H9 (cell line): ENCODE results near the gene SLC16A6. TPM values are rescaled to one million over a fixed set of nuclear protein-coding genes. Genes with fewer than 3 reads are reported as not detected.
"Not testable (repeated sequence)": the region's sequence is repeated elsewhere in the genome, so short reads cannot be mapped to it uniquely, and the experiment has no call there.

Experiments used
- DNase-seq: peaks from one replicate; pipeline ENCODE4 v3.0.0-alpha.2; 2017
- H2AFZ ChIP-seq: one replicate; pipeline ENCODE4 v1.6.1; 2013; ENCODE audit warnings: mild to moderate bottlenecking, low read length, control low read depth, moderate library complexity
- H2AK5ac ChIP-seq: 2 replicates; pipeline ENCODE4 v1.6.1; 2013; ENCODE audit warnings: low read length, control low read depth, mixed read lengths; ENCODE audit not compliant: insufficient read length
- H2BK120ac ChIP-seq: one replicate; pipeline ENCODE4 v1.6.1; 2013; ENCODE audit warnings: low read depth, mild to moderate bottlenecking, low read length, control low read depth, inconsistent platforms; ENCODE audit not compliant: poor library complexity, severe bottlenecking
- H2BK12ac ChIP-seq: 2 replicates; pipeline ENCODE4 v1.6.1; 2013; ENCODE audit warnings: low read length, control low read depth, mixed read lengths, low read depth; ENCODE audit not compliant: insufficient read length
- H2BK15ac ChIP-seq: 2 replicates; pipeline ENCODE4 v1.6.1; 2013; ENCODE audit warnings: low read depth, low read length, control low read depth
- H2BK20ac ChIP-seq: one replicate; pipeline ENCODE4 v1.6.1; 2013; ENCODE audit warnings: low read depth, mild to moderate bottlenecking, low read length, control low read depth, inconsistent platforms; ENCODE audit not compliant: poor library complexity, severe bottlenecking
- H2BK5ac ChIP-seq: 2 replicates; pipeline ENCODE4 v1.6.1; 2013; ENCODE audit warnings: low read length, control low read depth, mixed read lengths; ENCODE audit not compliant: insufficient read length
- H3K14ac ChIP-seq: 2 replicates; pipeline ENCODE4 v1.6.1; 2013; ENCODE audit warnings: low read length, control low read depth; ENCODE audit not compliant: insufficient read depth
- H3K18ac ChIP-seq: 2 replicates; pipeline ENCODE4 v1.6.1; 2013; ENCODE audit warnings: low read depth, mild to moderate bottlenecking, mixed read lengths, low read length, control low read depth; ENCODE audit not compliant: insufficient read length
- H3K23ac ChIP-seq: 2 replicates; pipeline ENCODE4 v1.6.1; 2013; ENCODE audit warnings: low read length, control low read depth, mixed read lengths, low read depth; ENCODE audit not compliant: insufficient read length
- H3K23me2 ChIP-seq: 2 replicates; pipeline ENCODE4 v1.6.1; 2013; ENCODE audit warnings: low read depth, mild to moderate bottlenecking, mixed read lengths, low read length, control low read depth; ENCODE audit not compliant: insufficient read length, poor library complexity, severe bottlenecking
- H3K27ac ChIP-seq: 2 replicates; pipeline ENCODE4 v1.5.1; 2013; ENCODE audit warnings: low read length, control low read depth, mixed read lengths, low read depth; ENCODE audit not compliant: insufficient read length
- H3K27me3 ChIP-seq: 2 replicates; pipeline ENCODE4 v1.6.1; 2013; ENCODE audit warnings: low read length, control low read depth, inconsistent platforms; ENCODE audit not compliant: insufficient read depth
- H3K4ac ChIP-seq: 2 replicates; pipeline ENCODE4 v1.6.1; 2013; ENCODE audit warnings: low read depth, mild to moderate bottlenecking, control low read depth, inconsistent platforms, low read length, moderate library complexity
- H3K4me1 ChIP-seq: 2 replicates; pipeline ENCODE4 v1.6.1; 2013; ENCODE audit warnings: low read length, control low read depth, inconsistent platforms; ENCODE audit not compliant: insufficient read depth
- H3K4me2 ChIP-seq: 2 replicates; pipeline ENCODE4 v1.6.1; 2013; ENCODE audit warnings: low read length, control low read depth, mixed read lengths; ENCODE audit not compliant: insufficient read length, insufficient read depth
- H3K56ac ChIP-seq: 2 replicates; pipeline ENCODE4 v1.6.1; 2013; ENCODE audit warnings: low read depth, mild to moderate bottlenecking, mixed read lengths, low read length, control low read depth; ENCODE audit not compliant: insufficient read length
- H3K79me1 ChIP-seq: 2 replicates; pipeline ENCODE4 v1.6.1; 2013; ENCODE audit warnings: low read depth, mild to moderate bottlenecking, moderate library complexity, low read length, control low read depth, inconsistent platforms; ENCODE audit not compliant: insufficient read depth, poor library complexity, severe bottlenecking
- H3K79me2 ChIP-seq: 2 replicates; pipeline ENCODE4 v1.6.1; 2013; ENCODE audit warnings: low read length, control low read depth, inconsistent platforms; ENCODE audit not compliant: insufficient read depth
- H3K9ac ChIP-seq: 2 replicates; pipeline ENCODE4 v1.6.1; 2013; ENCODE audit warnings: low read length, control low read depth, mixed read lengths; ENCODE audit not compliant: insufficient read length; ENCODE audit errors: extremely low read depth
- H3K9me3 ChIP-seq: one replicate; pipeline ENCODE4 v1.6.1; 2013; ENCODE audit warnings: low read depth, low read length, inconsistent platforms; ENCODE audit not compliant: control insufficient read depth
- H3T11ph ChIP-seq: one replicate; pipeline ENCODE4 v1.6.1; 2013; ENCODE audit warnings: mild to moderate bottlenecking, low read length, control low read depth, inconsistent platforms
- H4K20me1 ChIP-seq: one replicate; pipeline ENCODE4 v1.6.1; 2013; ENCODE audit not compliant: control insufficient read depth, insufficient read length, insufficient read depth
- H4K5ac ChIP-seq: 2 replicates; pipeline ENCODE4 v1.6.1; 2013; ENCODE audit warnings: low read depth, mild to moderate bottlenecking, mixed read lengths, low read length, control low read depth; ENCODE audit not compliant: insufficient read length
- H4K8ac ChIP-seq: replicated peaks from 2 replicates; pipeline ENCODE4 v1.6.1; 2013; ENCODE audit warnings: low read length, control low read depth, mixed read lengths, low read depth; ENCODE audit not compliant: insufficient read length
- H4K91ac ChIP-seq: 2 replicates; pipeline ENCODE4 v1.6.1; 2013; ENCODE audit warnings: low read depth, mild to moderate bottlenecking, moderate library complexity, mixed read lengths, low read length, control low read depth; ENCODE audit not compliant: insufficient read length
- H3K27ac Mint-ChIP-seq, 3 experiments: 2 replicates in 2 of 3; 3 replicates in 1 of 3; pipeline ENCODE4 v1.8.0; 2020 to 2021; ENCODE audit warnings: mixed read lengths in 3 of 3, mild to moderate bottlenecking in 1 of 3, moderate library complexity in 1 of 3
- H3K27me3 Mint-ChIP-seq: 2 replicates; pipeline ENCODE4 v1.8.0; 2021; ENCODE audit warnings: low read depth, mild to moderate bottlenecking, moderate library complexity, mixed read lengths
- H3K36me3 Mint-ChIP-seq, 3 experiments: 2 replicates in 2 of 3; 3 replicates in 1 of 3; pipeline ENCODE4 v1.8.0; 2020 to 2021; ENCODE audit warnings: low read depth in 3 of 3, mixed read lengths in 3 of 3; ENCODE audit not compliant: insufficient read depth in 1 of 3
- H3K4me1 Mint-ChIP-seq, 2 experiments: 2 replicates each; pipeline ENCODE4 v1.8.0; 2020; ENCODE audit warnings: mixed read lengths in 2 of 2
- H3K4me3 Mint-ChIP-seq, 2 experiments: 2 replicates in 1 of 2; 3 replicates in 1 of 2; pipeline ENCODE4 v1.8.0; 2020 to 2021; ENCODE audit warnings: mild to moderate bottlenecking in 2 of 2, mixed read lengths in 2 of 2, moderate library complexity in 1 of 2
- H3K9me3 Mint-ChIP-seq, 2 experiments: 2 replicates in 1 of 2; 3 replicates in 1 of 2; pipeline ENCODE4 v1.8.0; 2020; ENCODE audit warnings: mild to moderate bottlenecking in 2 of 2, mixed read lengths in 2 of 2, moderate library complexity in 1 of 2
- WGBS: extraction: QIAGEN DNeasy Blood & Tissue Kit; methylation state at CpG from one replicate; pipeline ENCODE4 v1.1.7; 2013; ENCODE audit warnings: missing lambda C conversion rate, low lambda C conversion rate, mixed read lengths; ENCODE audit not compliant: insufficient read length; ENCODE audit errors: extremely low coverage; 5-methylcytosine and 5-hydroxymethylcytosine counted together
- total RNA-seq: library from RNA; stranded (reverse); gene quantifications from 2 replicates; pipeline ENCODE4 v1.2.1, GENCODE V29; 2021

The SLC16A6 gene
- total RNA-seq, 1 experiment from 2014 or later = 0.33 TPM

- H3K79me1 ChIP-seq, H4K91ac ChIP-seq, H3K9ac ChIP-seq, DNase-seq, H3K9me3 Mint-ChIP-seq, H3K9me3 ChIP-seq, H3K4me3 Mint-ChIP-seq, H3T11ph ChIP-seq, H3K23me2 ChIP-seq, H3K27me3 Mint-ChIP-seq, H3K27ac Mint-ChIP-seq, H2BK12ac ChIP-seq, H3K4me1 ChIP-seq, H4K20me1 ChIP-seq, H3K79me2 ChIP-seq, H2BK20ac ChIP-seq, H4K8ac ChIP-seq, H2BK120ac ChIP-seq, H3K27me3 ChIP-seq, H2AFZ ChIP-seq, H3K4me1 Mint-ChIP-seq, H2BK15ac ChIP-seq, H3K14ac ChIP-seq, H3K4me2 ChIP-seq, H3K4ac ChIP-seq, H2AK5ac ChIP-seq, H4K5ac ChIP-seq, H3K27ac ChIP-seq, H3K56ac ChIP-seq, H3K23ac ChIP-seq, H2BK5ac ChIP-seq, H3K18ac ChIP-seq: not testable (repeated sequence)
- H3K36me3 Mint-ChIP-seq = peaks cover 2 to 18% (median 4%) of the 10 kb centered on the region in 3 experiments; a peak in 4 of 7 replicates
- WGBS = no CpG with 5 or more reads among the region's 2 CpGs
Observed at GRCh38 chr17:68220186-68220585, 70.7 kb downstream of the SLC16A6 start.

- not testable (repeated sequence) for H3T11ph ChIP-seq, H2AK5ac ChIP-seq, DNase-seq, H3K27me3 ChIP-seq, H3K9me3 ChIP-seq, H3K4me1 Mint-ChIP-seq, H3K18ac ChIP-seq, H3K4ac ChIP-seq, H3K9me3 Mint-ChIP-seq, H3K27me3 Mint-ChIP-seq, H3K9ac ChIP-seq, H3K56ac ChIP-seq, H3K4me2 ChIP-seq, H3K14ac ChIP-seq, H4K5ac ChIP-seq, H4K91ac ChIP-seq, H2BK15ac ChIP-seq, H3K27ac ChIP-seq, H4K8ac ChIP-seq, H3K4me3 Mint-ChIP-seq, H2AFZ ChIP-seq, H3K79me1 ChIP-seq, H3K4me1 ChIP-seq, H2BK5ac ChIP-seq, H3K79me2 ChIP-seq, H3K23ac ChIP-seq, H2BK12ac ChIP-seq, H4K20me1 ChIP-seq, H2BK120ac ChIP-seq, H2BK20ac ChIP-seq, H3K23me2 ChIP-seq
- H3K36me3 Mint-ChIP-seq = peaks cover 2 to 18% (median 4%) of the 10 kb centered on the region in 3 experiments; a peak in 4 of 7 replicates
- no CpG with 5 or more reads among the region's 5 CpGs for WGBS
- peak overlapping the region in 1 of 3 experiments; percentile 61; a peak in 1 of 7 replicates for H3K27ac Mint-ChIP-seq
Observed at GRCh38 chr17:68219429-68219828, 71.5 kb downstream of the SLC16A6 start.
